Astrocyte (in vitro differentiated cells and primary cell): ENCODE data around the gene RPS21. TPM values are rescaled to one million over a fixed set of nuclear protein-coding genes. Genes with fewer than 3 reads are reported as not detected.

Experiments used
- DNase-seq: peaks from one replicate; pipeline ENCODE4 v3.0.0-alpha.2; 2010; ENCODE audit warnings: low read depth
- FAIRE-seq: peaks from 2 replicates; lab custom pipeline; 2011; peaks lifted over from hg19 to GRCh38; lab: Jason Lieb, UNC
- H2AFZ ChIP-seq: 2 replicates; pipeline ENCODE4 v1.6.0; 2012; ENCODE audit warnings: low read depth, low read length, inconsistent platforms
- H3K27ac ChIP-seq: 2 replicates; pipeline ENCODE4 v1.5.1; 2011; ENCODE audit warnings: low read depth, low read length, inconsistent platforms
- H3K27me3 ChIP-seq: 2 replicates; pipeline ENCODE4 v1.6.0; 2011; ENCODE audit warnings: low read length, inconsistent platforms; ENCODE audit not compliant: insufficient read depth
- H3K36me3 ChIP-seq: 2 replicates; pipeline ENCODE4 v1.5.1; 2011; ENCODE audit warnings: low read length, inconsistent platforms; ENCODE audit not compliant: insufficient read depth
- H3K4me1 ChIP-seq: 2 replicates; pipeline ENCODE4 v1.5.1; 2011; ENCODE audit warnings: low read length, inconsistent platforms; ENCODE audit not compliant: insufficient read depth
- H3K4me2 ChIP-seq: 2 replicates; pipeline ENCODE4 v1.6.0; 2012; ENCODE audit warnings: low read length, inconsistent platforms
- H3K4me3 ChIP-seq: 2 replicates; pipeline ENCODE4 v1.5.1; 2011; ENCODE audit warnings: low read depth, mild to moderate bottlenecking, low read length, inconsistent platforms; ENCODE audit not compliant: insufficient read depth
- H3K79me2 ChIP-seq: 2 replicates; pipeline ENCODE4 v1.6.0; 2012; ENCODE audit warnings: mild to moderate bottlenecking, low read length, inconsistent platforms; ENCODE audit not compliant: insufficient read depth
- H3K9ac ChIP-seq: 2 replicates; pipeline ENCODE4 v1.6.0; 2012; ENCODE audit warnings: mild to moderate bottlenecking, low read length, inconsistent platforms
- H3K9me3 ChIP-seq: 2 replicates; pipeline ENCODE4 v1.5.1; 2012; ENCODE audit warnings: low read depth, mild to moderate bottlenecking, low read length, inconsistent platforms; ENCODE audit not compliant: insufficient read depth
- H4K20me1 ChIP-seq: 2 replicates; pipeline ENCODE4 v1.6.0; 2012; ENCODE audit warnings: low read length, inconsistent platforms; ENCODE audit not compliant: insufficient read depth
- H3K27ac Mint-ChIP-seq: one replicate; pipeline ENCODE4 v1.8.0; 2021; ENCODE audit warnings: mild to moderate bottlenecking, mixed read lengths; ENCODE audit not compliant: unreplicated experiment
- H3K27me3 Mint-ChIP-seq: one replicate; pipeline ENCODE4 v1.8.0; 2021; ENCODE audit warnings: low read depth, mixed read lengths; ENCODE audit not compliant: unreplicated experiment
- H3K36me3 Mint-ChIP-seq: one replicate; pipeline ENCODE4 v1.8.0; 2021; ENCODE audit warnings: low read depth, mixed read lengths; ENCODE audit not compliant: unreplicated experiment
- H3K4me1 Mint-ChIP-seq: one replicate; pipeline ENCODE4 v1.8.0; 2021; ENCODE audit warnings: low read depth, mixed read lengths; ENCODE audit not compliant: unreplicated experiment
- H3K4me3 Mint-ChIP-seq: one replicate; pipeline ENCODE4 v1.8.0; 2021; ENCODE audit warnings: mild to moderate bottlenecking, moderate library complexity, mixed read lengths; ENCODE audit not compliant: unreplicated experiment
- H3K9me3 Mint-ChIP-seq: one replicate; pipeline ENCODE4 v1.8.0; 2021; ENCODE audit warnings: mild to moderate bottlenecking, mixed read lengths; ENCODE audit not compliant: unreplicated experiment
- CTCF ChIP-seq: IDR thresholded peaks from 2 replicates; pipeline ENCODE4 v1.5.1; 2011; ENCODE audit warnings: low read depth, mild to moderate bottlenecking, inconsistent platforms, low read length, moderate library complexity; ENCODE audit not compliant: insufficient read depth
- EZH2 ChIP-seq: IDR thresholded peaks from 2 replicates; pipeline ENCODE4 v1.6.1; 2012; ENCODE audit warnings: mild to moderate bottlenecking, low read length, inconsistent platforms; ENCODE audit not compliant: insufficient read depth
- total RNA-seq: library from RNA; stranded (reverse); gene quantifications from 2 replicates; pipeline ENCODE4 v1.2.1, GENCODE V29; 2021

RPS21 gene
- total RNA-seq, 1 donor from 2014 or later: 1,251 TPM

- Mint-ChIP-seq H3K27me3 (no peaks in the 10 kb centered on the region), H3K4me1 (peaks cover 5% of the 10 kb centered on the region), H3K9me3 (peaks cover 2% of the 10 kb centered on the region), H3K4me3 (no peak overlapping the region), H3K27ac (no peak overlapping the region), H3K36me3 (peaks cover 2% of the 10 kb centered on the region)
- Histone ChIP-seq H3K9me3 (no peaks in the 10 kb centered on the region), H3K36me3 (no peaks in the 10 kb centered on the region), H3K4me1 (peaks cover 52% of the 10 kb centered on the region), H3K9ac (no peak overlapping the region), H3K79me2 (no peaks in the 10 kb centered on the region), H4K20me1 (no peaks in the 10 kb centered on the region), H3K4me2 (no peak overlapping the region), H3K27ac (no peak overlapping the region), H2AFZ (no peak overlapping the region), H3K4me3 (no peak overlapping the region), H3K27me3 (no peaks in the 10 kb centered on the region)
- no peak for DNase-seq
- TF ChIP-seq CTCF: no peak
- no peak for TF ChIP-seq EZH2
- no peak for FAIRE-seq
Measured at GRCh38 chr20:62354031-62354808, 32.7 kb upstream of the RPS21 start.

GRCh38 chr20:62354811-62355341 is 32.0 kb upstream of the RPS21 start:
- Histone ChIP-seq H3K9ac (peak overlapping the region; percentile 67), H3K79me2 (no peaks in the 10 kb centered on the region), H2AFZ (peak overlapping the region; percentile 15), H3K9me3 (no peaks in the 10 kb centered on the region), H3K36me3 (no peaks in the 10 kb centered on the region), H4K20me1 (no peaks in the 10 kb centered on the region), H3K27ac (peak overlapping the region; percentile 67), H3K4me3 (no peak overlapping the region), H3K27me3 (no peaks in the 10 kb centered on the region), H3K4me1 (peaks cover 57% of the 10 kb centered on the region), H3K4me2 (peak overlapping the region; percentile 74)
- Mint-ChIP-seq H3K27me3 (no peaks in the 10 kb centered on the region), H3K27ac (peak overlapping the region; percentile 26), H3K4me1 (peaks cover 4% of the 10 kb centered on the region), H3K4me3 (no peak overlapping the region), H3K36me3 (no peaks in the 10 kb centered on the region), H3K9me3 (no peaks in the 10 kb centered on the region)
- TF ChIP-seq CTCF: no peak
- TF ChIP-seq EZH2: no peak
- no peak for DNase-seq
- no peak for FAIRE-seq

- no peaks in the 10 kb centered on the region for H3K27me3 ChIP-seq
- H2AFZ ChIP-seq: peak overlapping the region; percentile 15
- H3K9ac ChIP-seq: peak overlapping the region; percentile 67
- Mint-ChIP-seq H3K27me3 (no peaks in the 10 kb centered on the region), H3K4me1 (peaks cover 4% of the 10 kb centered on the region), H3K9me3 (no peaks in the 10 kb centered on the region), H3K36me3 (no peaks in the 10 kb centered on the region), H3K27ac (no peak overlapping the region), H3K4me3 (no peak overlapping the region)
- peak overlapping the region; percentile 67 for H3K27ac ChIP-seq
- no peak overlapping the region for H3K4me3 ChIP-seq
- H3K4me2 ChIP-seq: peak overlapping the region; percentile 74
- no peaks in the 10 kb centered on the region for H4K20me1 ChIP-seq
- H3K36me3 ChIP-seq: no peaks in the 10 kb centered on the region
- DNase-seq (no peak), FAIRE-seq (no peak)
- peaks cover 52% of the 10 kb centered on the region for H3K4me1 ChIP-seq
- H3K79me2 ChIP-seq: no peaks in the 10 kb centered on the region
- no peaks in the 10 kb centered on the region for H3K9me3 ChIP-seq
- TF ChIP-seq CTCF (no peak), EZH2 (no peak)
Measured at GRCh38 chr20:62355516-62355877, 31.4 kb upstream of the RPS21 start.
